Diencephalon (tissue), 1 donor: ENCODE data around the gene OR6C2. TPM values are rescaled to one million over a fixed set of nuclear protein-coding genes. Genes with fewer than 3 reads are reported as not detected.

Experiments
- total RNA-seq: library from RNA; depleted of rRNA; stranded (reverse); fragments of >200 nt; gene quantifications from one replicate; pipeline ENCODE4 v1.2.3, GENCODE V29; 2014

OR6C2 gene
- not detected for total RNA-seq

DNA sequence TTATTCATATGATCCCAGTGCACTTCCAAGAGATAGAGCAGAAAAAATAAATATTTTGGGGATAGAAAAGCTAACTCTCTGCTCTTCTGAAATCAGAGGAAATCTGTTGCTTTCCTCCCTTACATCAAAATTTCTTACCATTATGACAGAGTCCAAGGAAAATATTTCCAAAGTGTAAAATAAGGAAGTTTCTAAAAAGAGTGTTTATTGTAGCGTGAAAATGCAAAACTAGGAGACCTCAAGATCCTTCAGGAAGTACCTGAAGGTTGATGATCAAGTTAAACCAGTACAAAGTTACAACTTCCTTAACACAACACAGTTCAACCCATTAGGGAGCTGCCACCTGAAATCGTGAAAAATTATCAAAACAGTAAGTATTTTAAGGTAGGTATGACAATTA, at the start of gene OR6C2:
TSS of gene OR6C2 (plus strand) at position 301 of the 400 bp plus-strand sequence. CDS start 8,138 bp downstream, outside the sequence.

GRCh38 chr12:55400229-55400628, 43.6 kb upstream of the OR6C2 start, which contains the start of gene OR6C65:
TSS of gene OR6C65 (plus strand) at chr12:55400529. CDS start at chr12:55400529, 0 bp downstream.

GRCh38 chr12:55425954-55426353, 17.9 kb upstream of the OR6C2 start, which contains the start of gene OR6C76:
TSS of gene OR6C76 (plus strand) at chr12:55426254. CDS start at chr12:55426254, 0 bp downstream.

GRCh38 chr12:55470088-55470829, 26.4 kb downstream of the OR6C2 start, which contains the start of gene OR6C70:
TSS of gene OR6C70 (minus strand) at chr12:55470138. CDS start at chr12:55470138, 0 bp downstream.

GRCh38 chr12:55492078-55492477, 48.2 kb downstream of the OR6C2 start, which contains the start of gene OR6C68:
TSS of gene OR6C68 (plus strand) at chr12:55492378. CDS start at chr12:55492378, 0 bp downstream.

Other genes starting within 250 kb of the OR6C2 start
- gene OR10A7, start 223.1 kb upstream of the OR6C2 start, total RNA-seq, result not detected
- not detected for gene OR6C74, start 199.5 kb upstream of the OR6C2 start, total RNA-seq
- gene OR6C6, start 147.5 kb upstream of the OR6C2 start, total RNA-seq, result not detected
- not detected for gene OR6C1, start 129.7 kb upstream of the OR6C2 start, total RNA-seq
- not detected for gene OR6C3, start 113.3 kb upstream of the OR6C2 start, total RNA-seq
- gene OR6C75, start 81.1 kb upstream of the OR6C2 start, total RNA-seq, result not detected
- not detected for gene OR6C65, start 43.5 kb upstream of the OR6C2 start, total RNA-seq
- not detected for gene OR6C76, start 17.8 kb upstream of the OR6C2 start, total RNA-seq
- not detected for gene OR6C70, start 26.1 kb downstream of the OR6C2 start, total RNA-seq
- gene OR6C68, start 48.3 kb downstream of the OR6C2 start, total RNA-seq, result not detected
- not detected for gene OR6C4, start 105.5 kb downstream of the OR6C2 start, total RNA-seq
- not detected for gene OR2AP1, start 128.4 kb downstream of the OR6C2 start, total RNA-seq
- not detected for gene OR10P1, start 192.8 kb downstream of the OR6C2 start, total RNA-seq